OCI-LY3 (cell line): ENCODE data around the gene RNF25.

Experiments
- EZH2phosphoT487 ChIP-seq: fragments of 200-600 bp; shearing (Covaris generic); IDR thresholded peaks from 2 replicates; pipeline ENCODE4 v1.6.1; 2018; ENCODE audit warnings: antibody characterized with exemption, mixed run types, low read depth
- TF ChIP-seq, protein P1 (sequence below): fragments of 200-600, 300-600 bp; sonication (generic); IDR thresholded peaks from 2 replicates; pipeline ENCODE4 v1.5.1; 2014; ENCODE audit warnings: antibody characterized with exemption, low read length, low read depth

- TF ChIP-seq, protein P1, sequence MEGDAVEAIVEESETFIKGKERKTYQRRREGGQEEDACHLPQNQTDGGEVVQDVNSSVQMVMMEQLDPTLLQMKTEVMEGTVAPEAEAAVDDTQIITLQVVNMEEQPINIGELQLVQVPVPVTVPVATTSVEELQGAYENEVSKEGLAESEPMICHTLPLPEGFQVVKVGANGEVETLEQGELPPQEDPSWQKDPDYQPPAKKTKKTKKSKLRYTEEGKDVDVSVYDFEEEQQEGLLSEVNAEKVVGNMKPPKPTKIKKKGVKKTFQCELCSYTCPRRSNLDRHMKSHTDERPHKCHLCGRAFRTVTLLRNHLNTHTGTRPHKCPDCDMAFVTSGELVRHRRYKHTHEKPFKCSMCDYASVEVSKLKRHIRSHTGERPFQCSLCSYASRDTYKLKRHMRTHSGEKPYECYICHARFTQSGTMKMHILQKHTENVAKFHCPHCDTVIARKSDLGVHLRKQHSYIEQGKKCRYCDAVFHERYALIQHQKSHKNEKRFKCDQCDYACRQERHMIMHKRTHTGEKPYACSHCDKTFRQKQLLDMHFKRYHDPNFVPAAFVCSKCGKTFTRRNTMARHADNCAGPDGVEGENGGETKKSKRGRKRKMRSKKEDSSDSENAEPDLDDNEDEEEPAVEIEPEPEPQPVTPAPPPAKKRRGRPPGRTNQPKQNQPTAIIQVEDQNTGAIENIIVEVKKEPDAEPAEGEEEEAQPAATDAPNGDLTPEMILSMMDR = no peak
- TF ChIP-seq EZH2phosphoT487 = no peak
Measured at GRCh38 chr2:218701806-218702205, 30.0 kb upstream of the RNF25 start.
